ENCODE measurements around the gene RBM15B. TPM values are rescaled to one million over a fixed set of nuclear protein-coding genes. Genes with fewer than 3 reads are reported as not detected.

Gene RBM15B
- total RNA-seq, 1 experiment from 2014 or later: 33.7 TPM

GRCh38 chr3:51397392-51397791 is 6.3 kb downstream of the RBM15B start:
- Histone ChIP-seq H3K27me3 (replicated peaks; ENCODE audit: control insufficient read depth, insufficient read depth, low read length) (no peaks in the 10 kb centered on the region), H3K4me3 (ENCODE audit: low read depth, low read length) (no peak overlapping the region), H3K9me3 (no peaks in the 10 kb centered on the region), H3K36me3 (ENCODE audit: control insufficient read depth, insufficient read depth, low read length) (peaks cover 5% of the 10 kb centered on the region), H3K4me1 (peaks cover 5% of the 10 kb centered on the region; the same call in 1 of the 2 replicates)
- ChIA-PET POLR2A (no interaction called here), CTCF (no interaction called here)
- BruUV-seq (replicated peaks): no TSS peak
- Mint-ChIP-seq H3K9me3 (ENCODE audit: unreplicated experiment) (no peaks in the 10 kb centered on the region), H3K4me3 (ENCODE audit: unreplicated experiment) (no peak overlapping the region), H3K4me1 (ENCODE audit: low read depth, unreplicated experiment) (peaks cover 19% of the 10 kb centered on the region), H3K27ac (ENCODE audit: unreplicated experiment) (peak overlapping the region; percentile 70), H3K27me3 (ENCODE audit: insufficient read depth, unreplicated experiment) (no peaks in the 10 kb centered on the region), H3K36me3 (ENCODE audit: insufficient read depth, unreplicated experiment) (peaks cover 87% of the 10 kb centered on the region)
- intact Hi-C loops (cut with micrococcal nuclease; ENCODE audit: unreplicated experiment): no loop called here
- TF ChIP-seq CTCF (IDR thresholded peaks at IDR 0.05; ENCODE audit: insufficient read depth in 1 of 2, low read depth in 1 of 2, low read length in 1 of 2, severe bottlenecking in 1 of 2, unreplicated experiment in 1 of 2): no peak
- DNase-seq: no peak

GRCh38 chr3:51398595-51399310 is 7.7 kb downstream of the RBM15B start:
- intact Hi-C loops (cut with micrococcal nuclease; ENCODE audit: unreplicated experiment): no loop called here
- Mint-ChIP-seq H3K27ac (ENCODE audit: unreplicated experiment) (no peak overlapping the region), H3K4me3 (ENCODE audit: unreplicated experiment) (no peak overlapping the region), H3K9me3 (ENCODE audit: unreplicated experiment) (no peaks in the 10 kb centered on the region), H3K27me3 (ENCODE audit: insufficient read depth, unreplicated experiment) (no peaks in the 10 kb centered on the region), H3K4me1 (ENCODE audit: low read depth, unreplicated experiment) (peaks cover 19% of the 10 kb centered on the region), H3K36me3 (ENCODE audit: insufficient read depth, unreplicated experiment) (peaks cover 83% of the 10 kb centered on the region)
- no peaks in the 10 kb centered on the region for H3K4me1 ChIP-seq
- H3K4me3 ChIP-seq (ENCODE audit: low read depth, low read length): no peak overlapping the region
- no peaks in the 10 kb centered on the region for H3K27me3 ChIP-seq (replicated peaks; ENCODE audit: control insufficient read depth, insufficient read depth, low read length)
- H3K9me3 ChIP-seq: no peaks in the 10 kb centered on the region
- H3K36me3 ChIP-seq (ENCODE audit: control insufficient read depth, insufficient read depth, low read length): peaks cover 4% of the 10 kb centered on the region
- no TSS peak for BruUV-seq (replicated peaks)
- ChIA-PET CTCF (no interaction called here), POLR2A (no interaction called here)
- no peak for DNase-seq
- TF ChIP-seq CTCF (IDR thresholded peaks at IDR 0.05; ENCODE audit: insufficient read depth in 1 of 2, low read depth in 1 of 2, low read length in 1 of 2, severe bottlenecking in 1 of 2, unreplicated experiment in 1 of 2): no peak

GRCh38 chr3:51400166-51400565 is 9.1 kb downstream of the RBM15B start:
- Mint-ChIP-seq H3K4me1 (ENCODE audit: low read depth, unreplicated experiment) (peaks cover 8% of the 10 kb centered on the region), H3K27ac (ENCODE audit: unreplicated experiment) (no peak overlapping the region), H3K27me3 (ENCODE audit: insufficient read depth, unreplicated experiment) (no peaks in the 10 kb centered on the region), H3K36me3 (ENCODE audit: insufficient read depth, unreplicated experiment) (peaks cover 76% of the 10 kb centered on the region), H3K4me3 (ENCODE audit: unreplicated experiment) (no peak overlapping the region), H3K9me3 (ENCODE audit: unreplicated experiment) (no peaks in the 10 kb centered on the region)
- H3K27me3 ChIP-seq (replicated peaks; ENCODE audit: control insufficient read depth, insufficient read depth, low read length): no peaks in the 10 kb centered on the region
- DNase-seq: no peak
- intact Hi-C loops (cut with micrococcal nuclease; ENCODE audit: unreplicated experiment): no loop called here
- no peaks in the 10 kb centered on the region for H3K4me1 ChIP-seq
- no TSS peak for BruUV-seq (replicated peaks)
- TF ChIP-seq CTCF (IDR thresholded peaks at IDR 0.05; ENCODE audit: insufficient read depth in 1 of 2, low read depth in 1 of 2, low read length in 1 of 2, severe bottlenecking in 1 of 2, unreplicated experiment in 1 of 2): no peak
- H3K36me3 ChIP-seq (ENCODE audit: control insufficient read depth, insufficient read depth, low read length): peaks cover 3% of the 10 kb centered on the region
- POLR2A ChIA-PET: no interaction called here
- CTCF ChIA-PET: no interaction called here
- H3K4me3 ChIP-seq (ENCODE audit: low read depth, low read length): no peak overlapping the region
- no peaks in the 10 kb centered on the region for H3K9me3 ChIP-seq
